IPS-20b (cell line): ENCODE results near the gene ZNF524.

ENCODE experiments used
- H3K27ac ChIP-seq: one replicate; pipeline ENCODE4 v1.5.1; 2013; ENCODE audit warnings: low read length
- H3K27me3 ChIP-seq: 2 replicates; pipeline ENCODE4 v1.6.1; 2013; ENCODE audit warnings: mild to moderate bottlenecking, low read length, inconsistent platforms; ENCODE audit not compliant: insufficient read depth
- H3K36me3 ChIP-seq: 2 replicates; pipeline ENCODE4 v1.6.1; 2013; ENCODE audit warnings: low read depth, mild to moderate bottlenecking, inconsistent platforms, low read length, moderate library complexity; ENCODE audit not compliant: insufficient read depth
- H3K4me1 ChIP-seq: 2 replicates; pipeline ENCODE4 v1.6.1; 2013; ENCODE audit warnings: mild to moderate bottlenecking, control low read depth, inconsistent platforms, low read length, moderate library complexity; ENCODE audit not compliant: insufficient read depth
- H3K4me3 ChIP-seq: 2 replicates; pipeline ENCODE4 v1.5.1; 2013; ENCODE audit warnings: mild to moderate bottlenecking, low read length, inconsistent platforms
- H3K9ac ChIP-seq: 2 replicates; pipeline ENCODE4 v1.6.1; 2013; ENCODE audit warnings: low read depth, mild to moderate bottlenecking, inconsistent platforms, low read length, moderate library complexity
- H3K9me3 ChIP-seq: 2 replicates; pipeline ENCODE4 v1.6.1; 2013; ENCODE audit warnings: mild to moderate bottlenecking, low read depth, low read length, inconsistent platforms; ENCODE audit not compliant: insufficient read depth

The ZNF524 gene

GRCh38 chr19:55599842-55600661 is at the start of gene ZNF524:
Gene ZNF524 (plus strand): TSS chr19:55600288. CDS start chr19:55602113, 1,825 bp downstream.
- H3K4me1 ChIP-seq: peaks cover 12% of the 10 kb centered on the region; the same call in 1 of the 2 replicates
- H3K27me3 ChIP-seq: no peaks in the 10 kb centered on the region
- peak within 1 kb of the TSS; percentile 76 for H3K4me3 ChIP-seq
- H3K9me3 ChIP-seq: no peaks in the 10 kb centered on the region
- peaks cover 20% of the 10 kb centered on the region for H3K36me3 ChIP-seq
- H3K27ac ChIP-seq: peak within 1 kb of the TSS; percentile 60
- peak within 1 kb of the TSS; percentile 88 for H3K9ac ChIP-seq

GRCh38 chr19:55550321-55550650 is 49.8 kb upstream of the ZNF524 start:
- Histone ChIP-seq H3K4me1 (peaks cover 14% of the 10 kb centered on the region; the same call in 1 of the 2 replicates), H3K4me3 (peak overlapping the region; percentile 67), H3K27me3 (peaks cover 10% of the 10 kb centered on the region), H3K9me3 (no peaks in the 10 kb centered on the region), H3K27ac (peak overlapping the region; percentile 5), H3K9ac (peak overlapping the region; percentile 47; the same call in 1 of the 2 replicates), H3K36me3 (no peaks in the 10 kb centered on the region)

- no peaks in the 10 kb centered on the region for H3K36me3 ChIP-seq
- H3K9me3 ChIP-seq: no peaks in the 10 kb centered on the region
- no peak overlapping the region for H3K4me3 ChIP-seq
- no peak overlapping the region for H3K9ac ChIP-seq
- no peak overlapping the region for H3K27ac ChIP-seq
- H3K4me1 ChIP-seq: peaks cover 14% of the 10 kb centered on the region; the same call in 1 of the 2 replicates
- peaks cover 10% of the 10 kb centered on the region for H3K27me3 ChIP-seq
These were observed 47.9 kb upstream of the ZNF524 start for GRCh38 chr19:55552206-55552605.

GRCh38 chr19:55552620-55553019 is 47.5 kb upstream of the ZNF524 start:
- H3K9me3 ChIP-seq: no peaks in the 10 kb centered on the region
- H3K27ac ChIP-seq: no peak overlapping the region
- peaks cover 10% of the 10 kb centered on the region for H3K27me3 ChIP-seq
- H3K36me3 ChIP-seq: no peaks in the 10 kb centered on the region
- peaks cover 14% of the 10 kb centered on the region; the same call in 1 of the 2 replicates for H3K4me1 ChIP-seq
- H3K9ac ChIP-seq: no peak overlapping the region
- H3K4me3 ChIP-seq: no peak overlapping the region

- H3K4me3 ChIP-seq: no peak overlapping the region
- H3K27me3 ChIP-seq: peaks cover 10% of the 10 kb centered on the region
- H3K36me3 ChIP-seq: no peaks in the 10 kb centered on the region
- no peak overlapping the region for H3K27ac ChIP-seq
- no peak overlapping the region for H3K9ac ChIP-seq
- peaks cover 14% of the 10 kb centered on the region; the same call in 1 of the 2 replicates for H3K4me1 ChIP-seq
- H3K9me3 ChIP-seq: no peaks in the 10 kb centered on the region
These were observed 46.6 kb upstream of the ZNF524 start for GRCh38 chr19:55553217-55554182.

- Histone ChIP-seq H3K4me3 (no peak overlapping the region), H3K9ac (no peak overlapping the region), H3K27ac (no peak overlapping the region), H3K27me3 (peaks cover 10% of the 10 kb centered on the region), H3K36me3 (no peaks in the 10 kb centered on the region), H3K9me3 (no peaks in the 10 kb centered on the region), H3K4me1 (peaks cover 14% of the 10 kb centered on the region; the same call in 1 of the 2 replicates)
These were observed 45.8 kb upstream of the ZNF524 start for GRCh38 chr19:55554302-55554701.

GRCh38 chr19:55554741-55555152 is 45.3 kb upstream of the ZNF524 start:
- Histone ChIP-seq H3K36me3 (no peaks in the 10 kb centered on the region), H3K9ac (no peak overlapping the region), H3K27me3 (peaks cover 10% of the 10 kb centered on the region), H3K4me1 (peaks cover 12% of the 10 kb centered on the region; the same call in 1 of the 2 replicates), H3K4me3 (no peak overlapping the region), H3K27ac (no peak overlapping the region), H3K9me3 (no peaks in the 10 kb centered on the region)

- H3K27ac ChIP-seq: no peak overlapping the region
- H3K4me3 ChIP-seq: no peak overlapping the region
- no peaks in the 10 kb centered on the region for H3K9me3 ChIP-seq
- no peak overlapping the region for H3K9ac ChIP-seq
- H3K4me1 ChIP-seq: no peaks in the 10 kb centered on the region
- H3K36me3 ChIP-seq: no peaks in the 10 kb centered on the region
- no peaks in the 10 kb centered on the region for H3K27me3 ChIP-seq
These were observed 40.4 kb upstream of the ZNF524 start for GRCh38 chr19:55559684-55560083.

- Histone ChIP-seq H3K27ac (no peak overlapping the region), H3K4me3 (no peak overlapping the region), H3K36me3 (no peaks in the 10 kb centered on the region), H3K4me1 (no peaks in the 10 kb centered on the region), H3K9ac (no peak overlapping the region), H3K9me3 (no peaks in the 10 kb centered on the region), H3K27me3 (peaks cover 13% of the 10 kb centered on the region; the same call in 1 of the 2 replicates)
These were observed 36.8 kb upstream of the ZNF524 start for GRCh38 chr19:55563261-55563690.

GRCh38 chr19:55566823-55567222 is 33.3 kb upstream of the ZNF524 start:
- Histone ChIP-seq H3K27me3 (peaks cover 13% of the 10 kb centered on the region; the same call in 1 of the 2 replicates), H3K9ac (no peak overlapping the region), H3K9me3 (no peaks in the 10 kb centered on the region), H3K4me1 (no peaks in the 10 kb centered on the region), H3K27ac (no peak overlapping the region), H3K36me3 (no peaks in the 10 kb centered on the region), H3K4me3 (no peak overlapping the region)

GRCh38 chr19:55567708-55568328 is 32.3 kb upstream of the ZNF524 start:
- Histone ChIP-seq H3K27ac (no peak overlapping the region), H3K27me3 (peaks cover 13% of the 10 kb centered on the region; the same call in 1 of the 2 replicates), H3K9ac (no peak overlapping the region), H3K36me3 (no peaks in the 10 kb centered on the region), H3K4me1 (no peaks in the 10 kb centered on the region), H3K4me3 (no peak overlapping the region), H3K9me3 (no peaks in the 10 kb centered on the region)
